ENCODE results near the gene CRX. TPM values are rescaled to one million over a fixed set of nuclear protein-coding genes. Genes with fewer than 3 reads are reported as not detected.

Gene CRX
- polyA plus RNA-seq, 2 of the 4 experiments (the other 2 are of a cell fraction) = not detected

- Histone ChIP-seq H3K9me3 (no peaks in the 10 kb centered on the region), H3K4me1 (peaks cover 8% of the 10 kb centered on the region), H3K4me2 (no peak overlapping the region), H3K27ac (no peak overlapping the region), H3K4me3 (no peak overlapping the region)
- CTCF ChIA-PET = interaction anchor here (4.1 to 10.0 kb wide), 3 partner anchors 12 to 47 kb away, joined by 42 to 330 read pairs (median 79); partner anchors contain the start of gene TPRX2
- WGBS (ENCODE audit: missing lambda C conversion rate) = 65% methylated on average over 5 of the region's 5 CpGs
- ATAC-seq (no peak), FAIRE-seq (peak; percentile 49), DNase-seq (ENCODE audit: low read depth in 1 of 2, low spot score in 1 of 2) (no peak)
- TF ChIP-seq REST (IDR thresholded peaks at IDR 0.05) (no peak), EHF (CRISPR knock-in tag; IDR thresholded peaks at IDR 0.05) (no peak), RFX5 (IDR thresholded peaks at IDR 0.05) (no peak), FOXS1 (CRISPR knock-in tag; IDR thresholded peaks at IDR 0.05) (no peak), RNF2 (IDR thresholded peaks at IDR 0.05; ENCODE audit: borderline replicate concordance, low read depth) (no peak), JUNB (IDR thresholded peaks at IDR 0.05) (no peak), EHMT2 (IDR thresholded peaks at IDR 0.05; ENCODE audit: low read depth) (no peak), RAD21 (conservative IDR thresholded peaks at IDR 0.05 in 1 of 2, IDR thresholded peaks at IDR 0.05 in 1 of 2) (no peak), RARB (CRISPR knock-in tag; IDR thresholded peaks at IDR 0.05) (no peak), ZFP36 (IDR thresholded peaks at IDR 0.05; ENCODE audit: borderline replicate concordance, partially characterized antibody) (no peak), HOXB13 (CRISPR knock-in tag; IDR thresholded peaks at IDR 0.05; ENCODE audit: low read depth) (no peak)
- TF ChIP-seq, protein P1, sequence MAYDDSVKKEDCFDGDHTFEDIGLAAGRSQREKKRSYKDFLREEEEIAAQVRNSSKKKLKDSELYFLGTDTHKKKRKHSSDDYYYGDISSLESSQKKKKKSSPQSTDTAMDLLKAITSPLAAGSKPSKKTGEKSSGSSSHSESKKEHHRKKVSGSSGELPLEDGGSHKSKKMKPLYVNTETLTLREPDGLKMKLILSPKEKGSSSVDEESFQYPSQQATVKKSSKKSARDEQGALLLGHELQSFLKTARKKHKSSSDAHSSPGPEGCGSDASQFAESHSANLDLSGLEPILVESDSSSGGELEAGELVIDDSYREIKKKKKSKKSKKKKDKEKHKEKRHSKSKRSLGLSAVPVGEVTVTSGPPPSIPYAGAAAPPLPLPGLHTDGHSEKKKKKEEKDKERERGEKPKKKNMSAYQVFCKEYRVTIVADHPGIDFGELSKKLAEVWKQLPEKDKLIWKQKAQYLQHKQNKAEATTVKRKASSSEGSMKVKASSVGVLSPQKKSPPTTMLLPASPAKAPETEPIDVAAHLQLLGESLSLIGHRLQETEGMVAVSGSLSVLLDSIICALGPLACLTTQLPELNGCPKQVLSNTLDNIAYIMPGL (CRISPR knock-in tag; IDR thresholded peaks at IDR 0.05; ENCODE audit: borderline replicate concordance) = no peak
- POLR2A ChIA-PET = interaction anchor here (0.7 kb wide), 1 partner anchor 45 kb away, joined by 4 read pairs; no protein-coding TSS in a partner anchor
Observed at GRCh38 chr19:47861630-47862029, 39.9 kb downstream of the CRX start.

DNA sequence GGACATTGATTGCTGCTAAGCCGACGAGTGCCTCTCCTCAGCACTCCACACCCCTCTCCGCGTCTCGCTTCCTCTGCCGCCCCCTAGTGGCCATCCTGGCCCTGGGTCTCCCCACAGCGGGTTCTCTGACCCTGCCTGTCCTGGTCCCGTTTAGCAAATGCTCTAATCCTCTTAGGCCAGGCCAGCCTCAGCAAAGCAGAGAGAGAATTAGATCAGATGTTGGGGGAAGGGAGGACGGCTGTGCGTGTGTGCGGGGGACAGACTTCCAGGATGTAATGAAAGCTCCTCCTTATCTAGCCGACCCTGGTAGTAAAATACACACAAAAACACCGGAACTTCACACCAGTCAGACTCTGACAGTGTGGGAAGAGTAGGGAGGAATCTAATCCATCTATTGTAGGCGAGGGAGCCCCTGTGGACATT lies 41.8 kb downstream of the CRX start:
- Histone ChIP-seq H3K4me2 (0 out of 3 replicates have a peak overlapping the region, but pooled peaks have one; percentile 33), H3K9me3 (no peaks in the 10 kb centered on the region), H3K4me1 (peaks cover 1% of the 10 kb centered on the region), H3K27ac (no peak overlapping the region), H3K4me3 (no peak overlapping the region)
- WGBS (ENCODE audit: missing lambda C conversion rate) = 17% methylated on average over 14 of the region's 14 CpGs
- DNase-seq (ENCODE audit: low read depth in 1 of 2, low spot score in 1 of 2) (peak; percentile 82 to 97), ATAC-seq (peak; percentile 91 to 98), FAIRE-seq (peak; percentile 94)
- TF ChIP-seq CTCF (IDR thresholded peaks at IDR 0.05) (peak; percentile 98), PHF8 (IDR thresholded peaks at IDR 0.05; ENCODE audit: borderline replicate concordance, low read depth) (no peak), HES2 (IDR thresholded peaks at IDR 0.05) (no peak), RAD21 (conservative IDR thresholded peaks at IDR 0.05 in 1 of 2, IDR thresholded peaks at IDR 0.05 in 1 of 2) (peak; percentile 81 to 89), KDM5A (IDR thresholded peaks at IDR 0.05) (no peak), MAX (IDR thresholded peaks at IDR 0.05) (no peak), RNF2 (IDR thresholded peaks at IDR 0.05; ENCODE audit: borderline replicate concordance, low read depth) (no peak), SMC3 (IDR thresholded peaks at IDR 0.05) (peak; percentile 65)
- CTCF ChIA-PET = interaction anchor here (0.6 to 10.0 kb wide), 42 partner anchors 10 to 493 kb away, joined by 3 to 330 read pairs (median 5); partner anchors contain the start of genes CRX, EHD2, TPRX1 and TPRX2
- POLR2A ChIA-PET = no interaction called here

Data from A549 (cell line).